ENCODE measurements around the gene USP20. TPM values are rescaled to one million over a fixed set of nuclear protein-coding genes. Genes with fewer than 3 reads are reported as not detected.
"Not testable (repeated sequence)": the region's sequence is repeated elsewhere in the genome, so short reads cannot be mapped to it uniquely, and the experiment has no call there.

Gene USP20
- 10 to 100 TPM; 15.3 to 24.8 (median 20.7) TPM for total RNA-seq

DNA sequence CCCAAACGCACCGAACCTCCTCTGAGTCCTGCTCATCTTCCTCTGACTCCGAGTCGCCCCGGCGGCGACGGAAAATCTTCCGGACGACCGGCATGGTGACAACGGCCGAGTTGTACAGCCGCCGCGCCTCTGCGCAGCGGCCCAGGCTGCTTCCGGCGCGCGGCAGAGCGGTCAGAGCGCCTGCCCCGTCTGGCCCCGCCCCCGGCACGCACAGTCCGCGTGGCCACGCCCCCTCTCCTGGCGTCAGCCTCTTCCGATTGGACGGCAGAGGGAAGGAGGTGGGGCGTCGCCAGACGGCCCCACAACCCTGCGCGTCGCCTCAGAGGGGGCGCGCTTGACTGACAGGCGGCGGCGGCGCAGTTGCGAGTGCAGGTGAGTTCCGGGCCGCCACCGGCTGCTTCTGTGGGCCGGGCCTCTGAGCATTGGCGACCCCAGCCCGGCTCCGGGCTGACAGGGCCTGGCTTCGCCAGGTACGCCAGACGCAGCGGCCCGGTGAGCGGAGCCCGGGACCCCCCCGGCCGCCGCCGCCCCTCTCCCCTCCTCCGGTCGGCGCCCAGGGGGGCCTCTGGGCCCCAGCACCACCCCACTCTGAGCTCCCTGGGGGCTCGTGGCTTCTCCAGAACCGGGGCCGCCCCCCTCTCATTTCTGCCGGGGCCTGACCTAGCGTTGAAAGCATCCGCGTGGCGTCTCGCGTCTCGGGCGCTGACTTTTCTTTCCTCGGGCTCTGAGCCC is at the start of gene USP20, which contains the start of gene C9orf78:
TSS of gene USP20 (plus strand) at position 331 of the 732 bp plus-strand sequence. CDS start 17,098 bp downstream, outside the sequence.
TSS of gene C9orf78 (minus strand) at position 148 of the 732 bp plus-strand sequence. CDS start at position 94, 54 bp downstream.
- ATAC-seq (replicated peaks in 6 of 8): peak; percentile 86 to 98 (median 96)
- peak within 1 kb of the TSS; percentile 78 to 95 (median 83) for H3K4me3 ChIP-seq
- H3K4me1 ChIP-seq (replicated peaks in 1 of 2): peaks cover 6 to 18% of the 10 kb centered on the region in 2 donors
- WGBS, 10 experiments: 0 to 20% (median 4%) methylated on average over 1 to 10 of the region's 81 CpGs; no CpG with 5 or more reads in 7 of the 10 experiments
- in situ Hi-C loops (cut with MboI; ENCODE audit: low pct_unique_long_range_greater_than_20kb in 2 of 9, low sequenced_read_pairs in 9 of 9, unreplicated experiment in 9 of 9): no loop called here
- H3K27ac ChIP-seq: peak within 1 kb of the TSS; percentile 72 to 77

DNA sequence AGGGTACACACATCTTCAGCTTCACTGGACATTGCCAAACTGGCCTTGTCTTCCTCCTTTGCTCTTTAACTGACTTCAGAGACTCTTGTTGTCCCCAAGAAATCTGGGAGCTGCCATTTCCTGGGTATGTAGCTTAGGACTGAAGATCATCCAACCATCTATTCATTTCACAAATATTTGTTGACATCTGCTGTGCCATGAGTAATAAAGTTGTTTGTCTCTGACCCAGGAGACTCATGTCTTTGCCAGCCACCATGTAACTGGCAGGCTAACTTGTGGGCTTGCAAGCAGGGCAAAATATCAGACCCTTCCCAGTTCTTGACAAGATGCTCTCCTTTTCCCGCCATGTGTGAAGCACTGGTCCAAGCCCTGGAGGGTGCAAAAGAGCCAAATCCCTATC is 49.4 kb upstream of the USP20 start:
- no peak overlapping the region for H3K27ac ChIP-seq
- WGBS, 10 experiments: 20 to 83% (median 67%) methylated on average over 1 of the region's 1 CpG; no CpG with 5 or more reads in 5 of the 10 experiments
- no peak for ATAC-seq (replicated peaks in 6 of 8)
- H3K4me1 ChIP-seq (replicated peaks in 1 of 2): no peaks in the 10 kb centered on the region
- in situ Hi-C loops (cut with MboI; ENCODE audit: low pct_unique_long_range_greater_than_20kb in 2 of 9, low sequenced_read_pairs in 9 of 9, unreplicated experiment in 9 of 9): loop anchor here in 8 of 9 experiments (10.0 to 25.0 kb wide), 7 partner anchors 51 to 651 kb away; partner anchors contain the start of genes ASB6 (in 6 of the 8), NTMT1 (in 5 of the 8) and PRRX2 (in 1 of the 8)
- no peak overlapping the region for H3K4me3 ChIP-seq

DNA sequence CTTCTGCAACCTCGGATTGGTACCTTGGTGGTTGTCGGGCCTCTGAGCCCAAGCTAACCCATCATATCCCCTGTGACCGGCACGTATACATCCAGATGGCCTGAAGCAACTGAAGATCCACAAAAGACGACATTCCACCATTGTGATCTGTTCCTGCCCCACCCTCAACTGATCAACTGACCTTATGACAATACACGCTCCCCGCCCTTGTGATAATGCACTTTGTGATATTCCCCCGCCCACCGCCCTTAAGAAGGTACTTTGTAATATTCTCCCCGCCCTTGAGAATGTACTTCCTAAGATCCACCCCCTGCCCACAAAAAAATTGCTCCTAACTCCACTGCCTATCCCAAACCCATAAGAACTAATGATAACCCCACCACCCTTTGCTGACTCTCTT is 48.8 kb upstream of the USP20 start:
- Histone ChIP-seq H3K27ac (no peak overlapping the region), H3K4me3 (no peak overlapping the region), H3K4me1 (replicated peaks in 1 of 2) (no peaks in the 10 kb centered on the region)
- ATAC-seq (replicated peaks in 6 of 8): peak in 1 of 8 experiments; percentile 15
- in situ Hi-C loops (cut with MboI; ENCODE audit: low pct_unique_long_range_greater_than_20kb in 2 of 9, low sequenced_read_pairs in 9 of 9, unreplicated experiment in 9 of 9): loop anchor here in 8 of 9 experiments (10.0 to 25.0 kb wide), 7 partner anchors 52 to 652 kb away; partner anchors contain the start of genes ASB6 (in 6 of the 8), NTMT1 (in 5 of the 8) and PRRX2 (in 1 of the 8)
- 0 to 100% (median 52%) methylated on average over 1 to 5 of the region's 10 CpGs; no CpG with 5 or more reads in 4 of the 10 experiments for WGBS, 10 experiments

DNA sequence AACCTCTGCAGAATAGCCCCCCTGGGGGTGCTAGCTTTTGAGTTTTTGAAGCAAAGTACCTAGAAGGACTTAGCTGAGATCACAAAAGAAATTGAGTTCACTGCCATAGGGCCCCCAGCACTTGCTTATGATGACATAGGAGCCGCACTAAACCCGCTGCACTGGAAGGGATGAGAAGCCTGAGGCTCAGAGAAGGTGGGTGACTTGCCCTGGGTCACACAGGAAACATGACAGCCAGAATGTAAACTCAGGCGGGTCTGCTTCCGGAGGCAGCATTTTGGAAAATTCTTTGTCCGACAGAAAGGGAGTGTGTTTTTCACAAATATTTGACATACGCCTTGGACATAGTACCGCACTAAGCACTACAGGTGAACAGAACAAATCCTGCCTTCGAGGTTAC is 40.7 kb upstream of the USP20 start:
- Histone ChIP-seq H3K4me1 (replicated peaks in 1 of 2) (no peaks in the 10 kb centered on the region), H3K27ac (no peak overlapping the region), H3K4me3 (no peak overlapping the region)
- ATAC-seq (replicated peaks in 6 of 8): no peak
- 39 to 100% (median 66%) methylated on average over 2 to 8 of the region's 8 CpGs; no CpG with 5 or more reads in 3 of the 10 experiments for WGBS, 10 experiments
- in situ Hi-C loops (cut with MboI; ENCODE audit: low pct_unique_long_range_greater_than_20kb in 2 of 9, low sequenced_read_pairs in 9 of 9, unreplicated experiment in 9 of 9): loop anchor here in 6 of 9 experiments (25.0 kb wide), 3 partner anchors 132 to 657 kb away; partner anchors contain the start of genes ASB6 (in 5 of the 6), NTMT1 (in 5 of the 6) and PRRX2 (in 1 of the 6)

DNA sequence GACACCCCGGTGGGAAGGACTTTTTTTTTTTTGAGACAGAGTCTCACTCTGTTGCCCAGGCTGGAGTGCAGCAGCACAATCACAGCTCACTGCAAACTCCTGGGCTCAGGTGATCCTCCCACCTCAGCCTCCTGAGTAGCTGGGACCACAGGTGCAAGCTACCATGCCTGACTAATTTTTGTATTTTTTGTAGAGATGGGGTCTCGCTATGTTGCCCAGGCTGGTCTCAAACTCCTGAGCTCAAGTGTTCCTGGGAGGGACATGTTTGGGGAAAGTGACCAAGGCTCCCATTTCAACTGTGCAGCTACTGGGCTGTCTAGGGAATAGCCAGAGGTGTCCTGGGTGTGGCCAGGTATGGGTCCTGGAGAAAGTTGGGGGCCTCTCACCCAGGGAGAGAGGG is 39.2 kb upstream of the USP20 start:
- 50 to 76% (median 70%) methylated on average over 1 to 2 of the region's 2 CpGs; no CpG with 5 or more reads in 7 of the 10 experiments for WGBS, 10 experiments
- not testable (repeated sequence) for H3K27ac ChIP-seq; H3K4me3 ChIP-seq; H3K4me1 ChIP-seq (replicated peaks in 1 of 2); ATAC-seq (replicated peaks in 6 of 8)
- in situ Hi-C loops (cut with MboI; ENCODE audit: low pct_unique_long_range_greater_than_20kb in 2 of 9, low sequenced_read_pairs in 9 of 9, unreplicated experiment in 9 of 9): loop anchor here in 6 of 9 experiments (25.0 kb wide), 3 partner anchors 134 to 659 kb away; partner anchors contain the start of genes ASB6 (in 5 of the 6), NTMT1 (in 5 of the 6) and PRRX2 (in 1 of the 6)

DNA sequence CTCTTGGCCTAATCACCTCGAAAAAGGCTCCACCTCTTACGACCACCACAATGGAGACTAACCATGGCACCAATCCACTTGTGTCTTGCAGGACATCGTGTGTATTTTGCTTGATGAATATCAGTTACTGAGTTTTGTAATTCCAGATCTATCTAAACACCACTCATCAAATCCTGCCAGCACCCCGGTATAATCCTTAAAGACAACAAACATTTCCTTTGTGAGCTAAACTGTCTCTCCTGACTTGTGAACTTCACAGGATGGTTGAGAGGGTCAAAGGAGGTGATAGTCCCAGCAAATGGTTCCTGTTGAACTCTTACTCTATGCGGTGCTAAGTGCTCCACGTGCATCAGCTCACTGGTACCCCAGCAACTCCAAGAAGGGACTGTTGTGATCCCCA is 36.3 kb upstream of the USP20 start:
- H3K4me3 ChIP-seq: no peak overlapping the region
- H3K27ac ChIP-seq: no peak overlapping the region
- in situ Hi-C loops (cut with MboI; ENCODE audit: low pct_unique_long_range_greater_than_20kb in 2 of 9, low sequenced_read_pairs in 9 of 9, unreplicated experiment in 9 of 9): loop anchor here in 6 of 9 experiments (25.0 kb wide), 3 partner anchors 137 to 662 kb away; partner anchors contain the start of genes ASB6 (in 5 of the 6), NTMT1 (in 5 of the 6) and PRRX2 (in 1 of the 6)
- 35 to 100% (median 67%) methylated on average over 1 to 5 of the region's 6 CpGs; no CpG with 5 or more reads in 5 of the 10 experiments for WGBS, 10 experiments
- ATAC-seq (replicated peaks in 6 of 8): no peak
- peaks cover 2% of the 10 kb centered on the region in 2 donors for H3K4me1 ChIP-seq (replicated peaks in 1 of 2)

DNA sequence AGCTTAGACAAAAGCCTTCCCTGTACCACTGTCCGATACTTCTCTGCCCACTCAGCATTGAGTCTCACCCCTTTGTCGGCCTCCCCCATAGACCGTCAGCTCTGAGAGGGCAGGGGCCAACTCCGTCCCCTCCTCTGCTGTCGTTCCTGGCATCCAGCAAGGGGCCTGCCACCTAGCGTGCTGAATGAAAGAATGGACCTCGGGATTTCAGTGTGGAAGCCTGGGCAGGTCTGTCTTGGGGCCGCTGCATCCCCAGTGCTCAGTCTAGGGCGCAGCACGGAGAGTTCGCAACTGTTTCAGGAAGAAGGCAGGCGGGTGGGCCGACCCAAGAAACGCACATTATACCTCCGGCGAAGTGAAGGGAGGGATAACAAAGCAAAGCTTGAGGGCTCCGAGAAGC is 33.8 kb upstream of the USP20 start:
- WGBS, 10 experiments: 82 to 100% (median 87%) methylated on average over 1 to 16 of the region's 17 CpGs; no CpG with 5 or more reads in 2 of the 10 experiments
- Histone ChIP-seq H3K27ac (no peak overlapping the region), H3K4me1 (replicated peaks in 1 of 2) (peaks cover 6 to 7% of the 10 kb centered on the region in 2 donors), H3K4me3 (no peak overlapping the region)
- ATAC-seq (replicated peaks in 6 of 8): no peak
- in situ Hi-C loops (cut with MboI; ENCODE audit: low pct_unique_long_range_greater_than_20kb in 2 of 9, low sequenced_read_pairs in 9 of 9, unreplicated experiment in 9 of 9): no loop called here

DNA sequence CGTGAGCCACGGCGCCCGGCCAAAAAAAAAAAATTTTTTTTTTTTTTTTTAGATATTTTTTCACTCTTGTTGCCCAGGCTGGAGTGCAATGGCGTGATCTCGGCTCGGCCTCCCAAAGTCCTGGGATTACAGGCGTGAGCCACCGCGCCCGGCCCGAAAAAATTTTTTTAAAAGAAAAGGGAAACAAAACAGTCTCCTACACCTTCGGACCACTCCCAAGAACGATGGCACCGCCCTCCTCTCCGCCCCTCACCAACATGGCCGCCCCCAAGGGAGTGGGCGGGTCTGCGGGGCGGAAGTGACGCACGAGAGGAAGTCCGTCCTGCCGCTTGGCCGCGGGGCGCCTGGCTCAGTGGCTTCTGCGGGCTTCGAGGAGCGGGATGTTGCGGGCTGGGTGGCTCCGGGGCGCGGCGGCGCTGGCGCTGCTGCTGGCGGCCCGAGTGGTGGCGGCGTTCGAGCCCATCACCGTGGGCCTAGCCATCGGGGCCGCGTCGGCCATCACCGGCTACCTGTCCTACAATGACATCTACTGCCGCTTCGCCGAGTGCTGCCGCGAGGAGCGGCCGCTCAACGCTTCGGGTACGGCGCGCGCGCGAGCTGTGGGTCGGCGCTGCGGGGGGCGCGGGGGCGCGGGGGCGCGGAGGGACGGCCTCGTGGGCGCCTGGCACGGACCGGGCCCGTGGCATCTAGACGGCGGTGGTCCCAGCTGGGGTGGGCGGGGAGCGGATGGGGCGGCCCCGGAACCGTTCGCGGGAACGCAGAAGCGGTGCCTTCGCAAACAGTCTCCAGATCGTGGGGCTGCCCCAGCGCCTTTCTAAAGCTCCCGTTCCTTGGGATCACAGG is 32.2 kb upstream of the USP20 start, which contains the start of gene TOR1B:
TSS of gene TOR1B (plus strand) at position 352 of the 843 bp plus-strand sequence. CDS start at position 381, 29 bp downstream.
- H3K4me1 ChIP-seq (replicated peaks in 1 of 2): peaks cover 6 to 7% of the 10 kb centered on the region in 2 donors
- peak; percentile 93 to 97 (median 94) for ATAC-seq (replicated peaks in 6 of 8)
- H3K4me3 ChIP-seq: peak within 1 kb of the TSS; percentile 59 to 96 (median 80)
- WGBS, 10 experiments: 0 to 83% (median 3%) methylated on average over 1 to 7 of the region's 93 CpGs; no CpG with 5 or more reads in 3 of the 10 experiments
- in situ Hi-C loops (cut with MboI; ENCODE audit: low pct_unique_long_range_greater_than_20kb in 2 of 9, low sequenced_read_pairs in 9 of 9, unreplicated experiment in 9 of 9): no loop called here
- H3K27ac ChIP-seq: peak within 1 kb of the TSS; percentile 24 to 59

DNA sequence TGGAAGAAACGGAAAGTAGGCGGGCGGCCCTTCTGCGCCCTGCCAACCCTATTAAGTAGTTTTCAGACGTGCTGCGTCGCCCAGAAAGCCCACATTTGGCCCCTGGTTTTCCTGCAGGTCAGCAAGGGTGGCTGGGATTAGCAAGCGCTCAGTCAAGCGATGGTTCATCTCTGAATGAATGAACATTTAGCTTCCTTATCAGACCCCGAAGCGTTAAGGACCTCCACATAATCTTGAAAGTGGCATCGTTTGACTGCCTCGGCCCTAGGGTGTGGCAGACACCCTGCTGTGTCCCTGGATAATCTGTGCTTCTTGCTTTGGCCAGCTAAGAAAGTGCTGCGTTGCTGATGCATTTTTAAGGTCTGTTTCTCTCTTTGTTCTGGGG is 31.6 kb upstream of the USP20 start:
- Histone ChIP-seq H3K4me3 (peak overlapping the region; percentile 59 to 96 (median 80)), H3K27ac (no peak overlapping the region), H3K4me1 (replicated peaks in 1 of 2) (peaks cover 6 to 7% of the 10 kb centered on the region in 2 donors)
- WGBS, 10 experiments: 0 to 8% (median 0%) methylated on average over 1 to 10 of the region's 14 CpGs; no CpG with 5 or more reads in 4 of the 10 experiments
- peak in 1 of 8 experiments; percentile 2 for ATAC-seq (replicated peaks in 6 of 8)
- in situ Hi-C loops (cut with MboI; ENCODE audit: low pct_unique_long_range_greater_than_20kb in 2 of 9, low sequenced_read_pairs in 9 of 9, unreplicated experiment in 9 of 9): no loop called here

DNA sequence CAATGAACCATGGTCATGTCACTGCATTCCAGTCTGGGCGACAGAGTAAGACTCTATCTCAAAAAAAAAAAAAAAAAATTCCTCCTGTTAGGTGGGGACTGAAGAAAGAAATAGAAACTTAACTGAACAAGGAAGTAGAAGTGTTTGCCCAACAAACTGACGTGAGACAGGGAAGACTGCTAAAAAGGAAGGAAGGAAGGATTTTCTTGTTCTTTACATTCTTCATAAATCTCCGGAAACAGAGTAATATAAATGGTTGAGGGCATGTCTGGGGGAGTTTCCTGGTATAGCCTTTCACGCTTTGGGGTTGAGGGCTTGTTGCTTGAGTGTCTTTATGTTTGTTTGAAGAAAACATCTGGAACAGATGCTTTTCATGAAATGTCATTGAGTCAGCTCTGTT is 29.2 kb upstream of the USP20 start:
- WGBS, 10 experiments: 81 to 100% (median 92%) methylated on average over 2 to 4 of the region's 4 CpGs; no CpG with 5 or more reads in 1 of the 10 experiments
- no peak for ATAC-seq (replicated peaks in 6 of 8)
- Histone ChIP-seq H3K4me1 (replicated peaks in 1 of 2) (peaks cover 6 to 7% of the 10 kb centered on the region in 2 donors), H3K4me3 (no peak overlapping the region), H3K27ac (no peak overlapping the region)
- in situ Hi-C loops (cut with MboI; ENCODE audit: low pct_unique_long_range_greater_than_20kb in 2 of 9, low sequenced_read_pairs in 9 of 9, unreplicated experiment in 9 of 9): no loop called here

DNA sequence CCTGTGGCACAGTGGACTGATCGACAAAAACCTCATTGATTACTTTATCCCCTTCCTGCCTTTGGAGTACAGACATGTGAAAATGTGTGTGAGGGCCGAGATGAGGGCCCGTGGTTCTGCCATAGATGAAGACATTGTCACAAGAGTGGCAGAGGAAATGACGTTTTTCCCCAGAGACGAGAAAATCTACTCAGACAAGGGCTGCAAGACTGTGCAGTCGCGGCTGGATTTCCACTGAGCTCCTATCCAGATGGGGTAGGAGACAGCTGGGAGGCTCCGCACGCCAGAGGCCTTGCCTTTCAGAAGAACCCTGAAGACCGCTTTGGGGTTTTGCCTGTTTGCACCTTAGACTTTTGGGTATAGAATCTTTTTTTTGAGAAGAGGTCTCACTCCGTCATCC is 25.9 kb upstream of the USP20 start:
- Histone ChIP-seq H3K4me3 (no peak overlapping the region), H3K4me1 (replicated peaks in 1 of 2) (peaks cover under 1 to 1% of the 10 kb centered on the region in 2 donors), H3K27ac (no peak overlapping the region)
- no peak for ATAC-seq (replicated peaks in 6 of 8)
- WGBS, 10 experiments: 60 to 100% (median 95%) methylated on average over 1 to 6 of the region's 11 CpGs; no CpG with 5 or more reads in 1 of the 10 experiments
- in situ Hi-C loops (cut with MboI; ENCODE audit: low pct_unique_long_range_greater_than_20kb in 2 of 9, low sequenced_read_pairs in 9 of 9, unreplicated experiment in 9 of 9): no loop called here

DNA sequence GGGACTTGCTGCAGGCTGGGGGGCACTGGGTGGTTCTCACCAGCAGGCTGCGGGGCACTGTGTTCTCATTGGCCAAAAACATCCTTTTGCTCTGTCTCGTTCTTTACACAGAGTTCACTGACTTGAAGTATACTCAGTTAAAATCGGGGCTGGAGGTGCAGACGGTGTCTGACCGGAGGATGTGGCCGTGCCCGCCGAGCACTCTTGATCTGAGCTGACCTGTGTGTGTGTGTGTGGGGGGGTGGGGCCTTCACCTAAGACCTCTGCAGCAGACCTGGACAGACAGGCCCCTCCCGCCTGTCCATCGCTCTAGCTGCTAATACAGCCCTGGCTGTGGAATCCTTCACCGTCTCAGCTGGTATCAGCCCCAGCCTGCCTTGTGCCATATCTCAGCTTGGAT is 25.1 kb upstream of the USP20 start:
- 69 to 100% (median 88%) methylated on average over 1 to 8 of the region's 11 CpGs; no CpG with 5 or more reads in 5 of the 10 experiments for WGBS, 10 experiments
- Histone ChIP-seq H3K27ac (no peak overlapping the region), H3K4me3 (no peak overlapping the region), H3K4me1 (replicated peaks in 1 of 2) (no peaks in the 10 kb centered on the region)
- ATAC-seq (replicated peaks in 6 of 8): peak in 2 of 8 experiments; percentile 8 to 26
- in situ Hi-C loops (cut with MboI; ENCODE audit: low pct_unique_long_range_greater_than_20kb in 2 of 9, low sequenced_read_pairs in 9 of 9, unreplicated experiment in 9 of 9): no loop called here

Data from motor neuron (in vitro differentiated cells).